Naive thymus-derived CD8-positive, alpha-beta T cell (primary cell): ENCODE data around the gene SLC4A8. TPM values are rescaled to one million over a fixed set of nuclear protein-coding genes. Genes with fewer than 3 reads are reported as not detected.

Experiments
- ATAC-seq, 2 donors: fragments of 150-1000 bp; cut with Tn5 transposase in 1 of 2; sonication (Bioruptor Pico), chemical (Tn5 transposase) in 1 of 2; 1 replicate in 1 of 2; 2 replicates in 1 of 2; pipeline ENCODE4 v1.10.0; 2021; ENCODE audit warnings: mild to moderate bottlenecking in 2 of 2, moderate library complexity in 2 of 2
- POLR2A ChIA-PET: fragments of 350-600 bp; sonication (Branson Sonifier 250); formaldehyde crosslinking; loops from one replicate; lab custom pipeline; 2021; ENCODE audit warnings: antibody characterized with exemption; lab: Charles Lee
- DNase-seq, 10 donors: peaks; one replicate each; pipeline versions ENCODE4 v3.0.0 to v3.0.0-alpha.2; 2020 to 2022
- H3K27ac Mint-ChIP-seq, 10 donors: one replicate each; pipeline ENCODE4 v1.8.0; 2020 to 2022; ENCODE audit warnings: mild to moderate bottlenecking in 10 of 10, mixed read lengths in 10 of 10, moderate library complexity in 4 of 10, inconsistent platforms in 1 of 10
- H3K27me3 Mint-ChIP-seq, 5 donors: one replicate each; pipeline ENCODE4 v1.8.0; 2021 to 2022; ENCODE audit warnings: mixed read lengths in 5 of 5
- H3K36me3 Mint-ChIP-seq, 3 donors: one replicate each; pipeline ENCODE4 v1.8.0; 2020 to 2022; ENCODE audit warnings: mixed read lengths in 3 of 3, mild to moderate bottlenecking in 2 of 3, inconsistent platforms in 1 of 3
- H3K4me1 Mint-ChIP-seq, 4 donors: one replicate each; pipeline ENCODE4 v1.8.0; 2021 to 2022; ENCODE audit warnings: mixed read lengths in 4 of 4
- H3K4me3 Mint-ChIP-seq, 10 donors: one replicate each; pipeline ENCODE4 v1.8.0; 2020 to 2022; ENCODE audit warnings: mild to moderate bottlenecking in 10 of 10, mixed read lengths in 10 of 10, moderate library complexity in 6 of 10, inconsistent platforms in 1 of 10
- H3K9me3 Mint-ChIP-seq, 9 donors: one replicate each; pipeline ENCODE4 v1.8.0; 2020 to 2022; ENCODE audit warnings: mixed read lengths in 9 of 9, mild to moderate bottlenecking in 3 of 9, inconsistent platforms in 1 of 9, moderate library complexity in 1 of 9
- polyA plus RNA-seq, 3 donors: library from polyadenylated mRNA; unstranded; fragments of 300-500 nt; fragmentation: Illumina TruSeq; gene quantifications; one replicate each; pipeline ENCODE4 v1.2.3, GENCODE V29; 2021
- total RNA-seq, 8 experiments: library from RNA in 2 of 8; stranded (reverse) in 2 of 8; gene quantifications; one replicate each; pipeline ENCODE4 v1.2.3 and lab custom pipeline; 2021 to 2026

Gene SLC4A8
- total and polyA plus RNA-seq, 5 experiments from 2014 or later = 0.41 to 0.99 (median 0.52) TPM

GRCh38 chr12:51528852-51529650 lies 104.4 kb downstream of the SLC4A8 start:
- DNase-seq = no peak
- no peak overlapping the region for H3K27ac Mint-ChIP-seq

GRCh38 chr12:51529651-51529970 lies 105.0 kb downstream of the SLC4A8 start:
- POLR2A ChIA-PET = no interaction called here
- Mint-ChIP-seq H3K9me3 (no peaks in the 10 kb centered on the region), H3K4me3 (no peak overlapping the region), H3K27ac (no peak overlapping the region), H3K27me3 (peaks cover 0 to 8% (median 7%) of the 10 kb centered on the region in 5 donors), H3K4me1 (peaks cover 0 to 10% (median 8%) of the 10 kb centered on the region in 4 donors), H3K36me3 (no peaks in the 10 kb centered on the region)
- DNase-seq (no peak), ATAC-seq (no peak)

More at GRCh38 chr12:51528852-51529650, 104.4 kb downstream of the SLC4A8 start:
- no peak overlapping the region for H3K4me3 Mint-ChIP-seq
- H3K27me3 Mint-ChIP-seq = peaks cover 0 to 8% (median 5%) of the 10 kb centered on the region in 5 donors
- H3K9me3 Mint-ChIP-seq = no peaks in the 10 kb centered on the region
- POLR2A ChIA-PET = no interaction called here
- ATAC-seq = no peak
- H3K4me1 Mint-ChIP-seq = peaks cover 0 to 10% (median 8%) of the 10 kb centered on the region in 4 donors
- no peaks in the 10 kb centered on the region for H3K36me3 Mint-ChIP-seq

- Mint-ChIP-seq H3K27me3 (peaks cover 0 to 10% (median 7%) of the 10 kb centered on the region in 5 donors), H3K4me1 (peaks cover 0 to 10% (median 8%) of the 10 kb centered on the region in 4 donors), H3K36me3 (no peaks in the 10 kb centered on the region), H3K27ac (no peak overlapping the region), H3K4me3 (no peak overlapping the region), H3K9me3 (no peaks in the 10 kb centered on the region)
- POLR2A ChIA-PET = no interaction called here
- ATAC-seq (no peak), DNase-seq (no peak)
These were observed 105.6 kb downstream of the SLC4A8 start for GRCh38 chr12:51530208-51530607.

GRCh38 chr12:51531284-51531977 lies 106.8 kb downstream of the SLC4A8 start:
- Mint-ChIP-seq H3K4me1 (peaks cover 0 to 10% (median 8%) of the 10 kb centered on the region in 4 donors), H3K27ac (peak overlapping the region in 2 of 10 donors; percentile 46 to 48), H3K9me3 (no peaks in the 10 kb centered on the region), H3K36me3 (no peaks in the 10 kb centered on the region), H3K4me3 (no peak overlapping the region), H3K27me3 (peaks cover 0 to 14% (median 8%) of the 10 kb centered on the region in 5 donors)
- no peak for DNase-seq
- no peak for ATAC-seq
- POLR2A ChIA-PET = interaction anchor here (0.6 to 1.8 kb wide), 4 partner anchors 11 to 289 kb away, joined by 3 to 6 read pairs (median 4); no protein-coding TSS in a partner anchor

GRCh38 chr12:51531978-51532497 lies 107.4 kb downstream of the SLC4A8 start:
- H3K27ac Mint-ChIP-seq = peak overlapping the region in 4 of 10 donors; percentile 11 to 48 (median 29)
- H3K9me3 Mint-ChIP-seq = no peaks in the 10 kb centered on the region
- DNase-seq = peak; percentile 47 to 85 (median 69)
- POLR2A ChIA-PET = interaction anchor here (0.6 to 1.8 kb wide), 5 partner anchors 11 to 289 kb away, joined by 3 to 6 read pairs (median 3); no protein-coding TSS in a partner anchor
- no peak overlapping the region for H3K4me3 Mint-ChIP-seq
- H3K4me1 Mint-ChIP-seq = peaks cover 0 to 10% (median 8%) of the 10 kb centered on the region in 4 donors
- ATAC-seq = peak; percentile 86 to 93
- H3K27me3 Mint-ChIP-seq = peaks cover 0 to 15% (median 8%) of the 10 kb centered on the region in 5 donors
- H3K36me3 Mint-ChIP-seq = no peaks in the 10 kb centered on the region

GRCh38 chr12:51533799-51534198 lies 109.2 kb downstream of the SLC4A8 start:
- H3K9me3 Mint-ChIP-seq = no peaks in the 10 kb centered on the region
- peaks cover 0 to 10% (median 7%) of the 10 kb centered on the region in 4 donors for H3K4me1 Mint-ChIP-seq
- H3K27me3 Mint-ChIP-seq = peaks cover 2 to 18% (median 8%) of the 10 kb centered on the region in 5 donors
- no peak overlapping the region for H3K4me3 Mint-ChIP-seq
- ATAC-seq (no peak), DNase-seq (no peak)
- no peaks in the 10 kb centered on the region for H3K36me3 Mint-ChIP-seq
- POLR2A ChIA-PET = no interaction called here
- no peak overlapping the region for H3K27ac Mint-ChIP-seq

GRCh38 chr12:51534216-51535074 lies 109.8 kb downstream of the SLC4A8 start:
- POLR2A ChIA-PET = no interaction called here
- H3K36me3 Mint-ChIP-seq = no peaks in the 10 kb centered on the region

GRCh38 chr12:51536159-51536558 lies 111.5 kb downstream of the SLC4A8 start:
- DNase-seq (no peak), ATAC-seq (no peak)
- Mint-ChIP-seq H3K27me3 (peaks cover 2 to 18% (median 8%) of the 10 kb centered on the region in 5 donors), H3K4me1 (peaks cover 0 to 10% (median 7%) of the 10 kb centered on the region in 4 donors), H3K9me3 (no peaks in the 10 kb centered on the region), H3K36me3 (no peaks in the 10 kb centered on the region), H3K27ac (no peak overlapping the region), H3K4me3 (no peak overlapping the region)
- POLR2A ChIA-PET = no interaction called here

More at GRCh38 chr12:51534216-51535074, 109.8 kb downstream of the SLC4A8 start:
- Mint-ChIP-seq H3K4me3 (no peak overlapping the region), H3K27ac (no peak overlapping the region), H3K27me3 (peaks cover 2 to 18% (median 8%) of the 10 kb centered on the region in 5 donors), H3K4me1 (peaks cover 0 to 10% (median 7%) of the 10 kb centered on the region in 4 donors), H3K9me3 (no peaks in the 10 kb centered on the region)
- ATAC-seq (no peak), DNase-seq (no peak)

- ATAC-seq (no peak), DNase-seq (no peak)
- H3K9me3 Mint-ChIP-seq = no peaks in the 10 kb centered on the region
- POLR2A ChIA-PET = no interaction called here
- no peaks in the 10 kb centered on the region for H3K36me3 Mint-ChIP-seq
- peaks cover 0 to 13% (median 2%) of the 10 kb centered on the region in 5 donors for H3K27me3 Mint-ChIP-seq
- no peak overlapping the region for H3K4me3 Mint-ChIP-seq
- H3K27ac Mint-ChIP-seq = no peak overlapping the region
- H3K4me1 Mint-ChIP-seq = no peaks in the 10 kb centered on the region
These were observed 113.5 kb downstream of the SLC4A8 start for GRCh38 chr12:51538149-51538548.

GRCh38 chr12:51538599-51538998 lies 114.0 kb downstream of the SLC4A8 start:
- Mint-ChIP-seq H3K9me3 (no peaks in the 10 kb centered on the region), H3K27me3 (peaks cover 0 to 13% (median 2%) of the 10 kb centered on the region in 5 donors), H3K4me3 (no peak overlapping the region), H3K36me3 (no peaks in the 10 kb centered on the region), H3K4me1 (no peaks in the 10 kb centered on the region), H3K27ac (peak overlapping the region in 1 of 10 donors; percentile 32)
- DNase-seq (no peak), ATAC-seq (no peak)
- POLR2A ChIA-PET = no interaction called here

GRCh38 chr12:51540996-51541395 lies 116.4 kb downstream of the SLC4A8 start:
- H3K36me3 Mint-ChIP-seq = peaks cover 0 to 5% (median 3%) of the 10 kb centered on the region in 3 donors

GRCh38 chr12:51546097-51546496 lies 121.5 kb downstream of the SLC4A8 start:
- no peak for ATAC-seq
- no peak overlapping the region for H3K4me3 Mint-ChIP-seq

More at GRCh38 chr12:51540996-51541395, 116.4 kb downstream of the SLC4A8 start:
- POLR2A ChIA-PET = no interaction called here
- peak overlapping the region in 1 of 10 donors; percentile 55 for H3K27ac Mint-ChIP-seq
- no peaks in the 10 kb centered on the region for H3K4me1 Mint-ChIP-seq
- ATAC-seq (no peak), DNase-seq (no peak)
- peaks cover 2 to 10% (median 5%) of the 10 kb centered on the region in 9 donors for H3K9me3 Mint-ChIP-seq
- H3K4me3 Mint-ChIP-seq = no peak overlapping the region
- peaks cover 3 to 11% (median 8%) of the 10 kb centered on the region in 5 donors for H3K27me3 Mint-ChIP-seq

More at GRCh38 chr12:51546097-51546496, 121.5 kb downstream of the SLC4A8 start:
- POLR2A ChIA-PET = no interaction called here
- peaks cover 8 to 24% (median 12%) of the 10 kb centered on the region in 5 donors for H3K27me3 Mint-ChIP-seq
- no peak overlapping the region for H3K27ac Mint-ChIP-seq
- peaks cover 2 to 10% (median 5%) of the 10 kb centered on the region in 9 donors for H3K9me3 Mint-ChIP-seq
- H3K4me1 Mint-ChIP-seq = no peaks in the 10 kb centered on the region
- DNase-seq = no peak
- peaks cover 0 to 5% (median 3%) of the 10 kb centered on the region in 3 donors for H3K36me3 Mint-ChIP-seq
